ENCODE measurements around the gene MXD4.

MXD4 gene

GRCh38 chr4:2274320-2275043, 12.6 kb upstream of the MXD4 start:
- DNase-seq, result no peak

GRCh38 chr4:2273657-2274319, 11.9 kb upstream of the MXD4 start:
- DNase-seq, result no peak

- no peak for DNase-seq
Measured at GRCh38 chr4:2273221-2273620, 11.3 kb upstream of the MXD4 start.

- DNase-seq, result no peak
Measured at GRCh38 chr4:2272828-2273120, 10.9 kb upstream of the MXD4 start.

GRCh38 chr4:2272026-2272827, 10.3 kb upstream of the MXD4 start:
- DNase-seq, result no peak

- no peak for DNase-seq
Measured at GRCh38 chr4:2271279-2272025, 9.5 kb upstream of the MXD4 start.

- no peak for DNase-seq
Measured at GRCh38 chr4:2270341-2271165, 8.6 kb upstream of the MXD4 start.

GRCh38 chr4:2269618-2270163, 7.8 kb upstream of the MXD4 start:
- no peak for DNase-seq

GRCh38 chr4:2269206-2269531, 7.3 kb upstream of the MXD4 start:
- DNase-seq, result no peak

- no peak for DNase-seq
Measured at GRCh38 chr4:2268357-2269205, 6.7 kb upstream of the MXD4 start.

- DNase-seq, result no peak
Measured at GRCh38 chr4:2267841-2268240, 5.9 kb upstream of the MXD4 start.

- DNase-seq, result no peak
Measured at GRCh38 chr4:2267320-2267811, 5.5 kb upstream of the MXD4 start.

GRCh38 chr4:2266821-2267220, 4.9 kb upstream of the MXD4 start:
- no peak for DNase-seq

GRCh38 chr4:2266181-2266580, 4.3 kb upstream of the MXD4 start:
- peak in 1 of 2 donors; percentile 28 for DNase-seq

GRCh38 chr4:2265113-2266110, 3.5 kb upstream of the MXD4 start:
- DNase-seq, result no peak

GRCh38 chr4:2264481-2265041, 2.7 kb upstream of the MXD4 start:
- no peak for DNase-seq

GRCh38 chr4:2263926-2264321, 2.0 kb upstream of the MXD4 start:
- DNase-seq, result no peak

- DNase-seq, result no peak
Measured at GRCh38 chr4:2262944-2263250, 988 bp upstream of the MXD4 start.

GRCh38 chr4:2262145-2262943, 435 bp upstream of the MXD4 start:
- DNase-seq, result peak; percentile 99 to 100
